ENCODE results near the gene KIF6. TPM values are rescaled to one million over a fixed set of nuclear protein-coding genes. Genes with fewer than 3 reads are reported as not detected.

KIF6 gene
- total RNA-seq, 2 experiments from 2014 or later = not detected

DNA sequence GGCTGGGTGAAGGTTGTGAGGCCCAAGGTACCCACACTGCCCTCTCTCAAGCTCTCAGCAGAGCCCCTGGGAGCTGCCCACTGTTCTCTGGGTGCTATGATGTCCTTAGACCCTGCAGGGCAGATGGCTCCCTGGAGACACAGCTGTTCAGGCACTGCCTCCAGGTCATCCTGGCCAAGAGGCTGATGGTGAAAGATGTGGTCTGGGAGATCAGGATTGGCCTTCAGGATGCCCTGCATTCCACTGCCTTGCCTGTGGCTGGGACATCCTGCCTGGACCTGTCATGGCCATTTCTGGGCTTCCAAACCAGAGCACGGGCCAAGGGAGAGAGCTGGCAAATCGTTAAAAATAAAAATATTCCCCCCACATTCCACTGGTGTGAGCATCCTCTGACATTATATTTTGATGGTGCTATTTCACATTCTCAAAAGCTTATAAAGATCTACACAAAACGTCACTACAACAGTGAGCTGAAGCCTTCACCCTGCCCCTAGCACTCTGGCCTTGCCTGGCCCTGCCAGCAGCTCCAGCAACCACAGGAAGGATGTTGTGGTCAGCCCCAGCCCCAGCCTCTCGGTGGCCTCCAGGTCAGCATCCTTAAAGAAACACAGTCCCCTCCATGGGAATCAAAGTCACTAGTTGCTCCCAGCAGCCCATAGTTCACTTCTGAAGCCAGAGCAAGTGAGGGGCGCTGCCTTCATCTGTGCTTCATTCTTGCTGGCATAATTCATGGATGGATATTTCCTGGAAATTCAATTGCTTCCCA is 389.2 kb downstream of the KIF6 start:
- Mint-ChIP-seq H3K27ac (no peak overlapping the region), H3K27me3 (peaks cover 36% of the 10 kb centered on the region), H3K9me3 (no peaks in the 10 kb centered on the region), H3K36me3 (ENCODE audit: low read depth) (no peaks in the 10 kb centered on the region), H3K4me1 (peaks cover 13% of the 10 kb centered on the region), H3K4me3 (no peak overlapping the region)
- DNase-seq = peak; percentile 44
- ChIA-PET POLR2A (no interaction called here), CTCF (interaction anchor here (0.8 kb wide), 1 partner anchor 33 kb away, joined by 3 read pairs; no protein-coding TSS in a partner anchor)

- ChIA-PET CTCF (no interaction called here), POLR2A (no interaction called here)
- Mint-ChIP-seq H3K4me1 (peaks cover 13% of the 10 kb centered on the region), H3K36me3 (ENCODE audit: low read depth) (no peaks in the 10 kb centered on the region), H3K27ac (no peak overlapping the region), H3K27me3 (peaks cover 32% of the 10 kb centered on the region), H3K4me3 (no peak overlapping the region), H3K9me3 (no peaks in the 10 kb centered on the region)
- DNase-seq = no peak
Measured at GRCh38 chr6:39333644-39334438, 391.4 kb downstream of the KIF6 start.

DNA sequence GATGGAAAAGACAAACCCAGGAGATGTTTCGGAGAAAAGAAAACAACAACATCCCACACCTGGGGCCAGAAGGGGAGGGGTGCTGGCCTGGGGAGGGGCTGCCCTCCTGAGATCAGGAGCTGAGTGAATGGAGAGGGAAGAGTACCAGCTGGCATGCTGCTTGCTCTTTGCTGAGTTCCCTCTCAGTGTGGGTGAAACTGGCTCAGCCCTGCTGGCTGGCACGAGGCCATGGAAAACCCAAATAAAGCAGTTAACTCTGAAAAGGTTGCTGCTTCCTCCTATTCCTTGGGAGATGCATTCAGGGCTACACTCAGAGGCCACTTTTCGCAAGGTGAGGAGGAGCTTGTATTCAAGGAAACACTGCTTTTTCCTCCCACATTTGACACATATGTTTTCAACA is 394.7 kb downstream of the KIF6 start:
- DNase-seq = no peak
- H3K4me3 Mint-ChIP-seq = no peak overlapping the region
- CTCF ChIA-PET = no interaction called here
- POLR2A ChIA-PET = no interaction called here
- H3K4me1 Mint-ChIP-seq = no peaks in the 10 kb centered on the region
- no peaks in the 10 kb centered on the region for H3K36me3 Mint-ChIP-seq (ENCODE audit: low read depth)
- H3K27ac Mint-ChIP-seq = no peak overlapping the region
- H3K9me3 Mint-ChIP-seq = no peaks in the 10 kb centered on the region
- H3K27me3 Mint-ChIP-seq = peaks cover 21% of the 10 kb centered on the region

- DNase-seq = no peak
- H3K9me3 Mint-ChIP-seq = no peaks in the 10 kb centered on the region
- no peaks in the 10 kb centered on the region for H3K4me1 Mint-ChIP-seq
- H3K4me3 Mint-ChIP-seq = no peak overlapping the region
- CTCF ChIA-PET = no interaction called here
- POLR2A ChIA-PET = no interaction called here
- H3K27ac Mint-ChIP-seq = no peak overlapping the region
- H3K27me3 Mint-ChIP-seq = peaks cover 24% of the 10 kb centered on the region
- no peaks in the 10 kb centered on the region for H3K36me3 Mint-ChIP-seq (ENCODE audit: low read depth)
Measured at GRCh38 chr6:39330057-39330456, 395.2 kb downstream of the KIF6 start.

DNA sequence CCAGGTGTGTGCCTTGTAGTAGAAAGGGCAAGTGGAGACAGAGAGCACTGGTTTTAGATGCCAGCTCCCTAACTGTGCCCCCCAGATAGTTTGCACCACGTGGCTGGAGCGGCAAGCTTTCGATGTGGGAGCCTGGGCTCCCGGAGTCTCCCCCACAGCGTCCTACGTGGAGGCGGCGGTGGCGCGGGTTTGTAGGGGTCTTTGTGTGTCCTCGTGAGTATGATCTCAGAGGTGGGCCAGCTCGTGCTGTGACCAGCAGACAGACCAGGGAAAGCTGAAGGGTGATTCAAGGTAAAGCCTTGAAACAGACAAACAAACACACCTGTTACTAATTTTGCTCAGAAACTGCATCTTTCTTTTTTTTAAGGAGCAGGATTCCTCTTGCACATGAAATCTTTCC is 397.1 kb downstream of the KIF6 start:
- no peak for DNase-seq
- Mint-ChIP-seq H3K36me3 (ENCODE audit: low read depth) (no peaks in the 10 kb centered on the region), H3K27me3 (peaks cover 19% of the 10 kb centered on the region), H3K4me1 (no peaks in the 10 kb centered on the region), H3K27ac (no peak overlapping the region), H3K9me3 (no peaks in the 10 kb centered on the region), H3K4me3 (no peak overlapping the region)
- POLR2A ChIA-PET = no interaction called here
- CTCF ChIA-PET = interaction anchor here (0.6 kb wide), 1 partner anchor 26 kb away, joined by 4 read pairs; no protein-coding TSS in a partner anchor

- no peak for DNase-seq
- ChIA-PET CTCF (no interaction called here), POLR2A (no interaction called here)
- Mint-ChIP-seq H3K27me3 (peaks cover 15% of the 10 kb centered on the region), H3K4me1 (no peaks in the 10 kb centered on the region), H3K9me3 (no peaks in the 10 kb centered on the region), H3K4me3 (no peak overlapping the region), H3K36me3 (ENCODE audit: low read depth) (no peaks in the 10 kb centered on the region), H3K27ac (no peak overlapping the region)
Measured at GRCh38 chr6:39327507-39327906, 397.7 kb downstream of the KIF6 start.

- DNase-seq = no peak
- H3K27me3 Mint-ChIP-seq = peaks cover 17% of the 10 kb centered on the region
- H3K4me3 Mint-ChIP-seq = no peak within 1 kb of the TSS
- H3K36me3 Mint-ChIP-seq (ENCODE audit: low read depth) = no peaks in the 10 kb centered on the region
- H3K27ac Mint-ChIP-seq = no peak within 1 kb of the TSS
- ChIA-PET POLR2A (no interaction called here), CTCF (no interaction called here)
- H3K9me3 Mint-ChIP-seq = no peaks in the 10 kb centered on the region
- H3K4me1 Mint-ChIP-seq = no peaks in the 10 kb centered on the region
Measured at GRCh38 chr6:39322306-39322850, 402.8 kb downstream of the KIF6 start, which contains the start of gene KCNK16. TSS of gene KCNK16 (minus strand) at chr6:39322702. CDS start at chr6:39322540, 162 bp downstream.

- Mint-ChIP-seq H3K27me3 (peaks cover 19% of the 10 kb centered on the region), H3K4me3 (no peak overlapping the region), H3K9me3 (no peaks in the 10 kb centered on the region), H3K36me3 (ENCODE audit: low read depth) (no peaks in the 10 kb centered on the region), H3K27ac (no peak overlapping the region), H3K4me1 (no peaks in the 10 kb centered on the region)
- CTCF ChIA-PET = no interaction called here
- POLR2A ChIA-PET = no interaction called here
- no peak for DNase-seq
Measured at GRCh38 chr6:39321761-39322160, 403.4 kb downstream of the KIF6 start.

- no peaks in the 10 kb centered on the region for H3K36me3 Mint-ChIP-seq (ENCODE audit: low read depth)
- no peaks in the 10 kb centered on the region for H3K4me1 Mint-ChIP-seq
- no peak overlapping the region for H3K27ac Mint-ChIP-seq
- ChIA-PET POLR2A (no interaction called here), CTCF (no interaction called here)
- peaks cover 27% of the 10 kb centered on the region for H3K27me3 Mint-ChIP-seq
- H3K9me3 Mint-ChIP-seq = no peaks in the 10 kb centered on the region
- H3K4me3 Mint-ChIP-seq = no peak overlapping the region
- no peak for DNase-seq
Measured at GRCh38 chr6:39320363-39320984, 404.7 kb downstream of the KIF6 start.

GRCh38 chr6:39319621-39320362 is 405.4 kb downstream of the KIF6 start:
- no peak overlapping the region for H3K4me3 Mint-ChIP-seq
- H3K27ac Mint-ChIP-seq = no peak overlapping the region
- CTCF ChIA-PET = no interaction called here
- no peaks in the 10 kb centered on the region for H3K9me3 Mint-ChIP-seq
- H3K36me3 Mint-ChIP-seq (ENCODE audit: low read depth) = no peaks in the 10 kb centered on the region
- peaks cover 1% of the 10 kb centered on the region for H3K4me1 Mint-ChIP-seq
- H3K27me3 Mint-ChIP-seq = peaks cover 30% of the 10 kb centered on the region
- POLR2A ChIA-PET = no interaction called here
- no peak for DNase-seq

GRCh38 chr6:39317256-39317655 is 408.0 kb downstream of the KIF6 start:
- peaks cover 6% of the 10 kb centered on the region for H3K4me1 Mint-ChIP-seq
- H3K4me3 Mint-ChIP-seq = no peak overlapping the region
- POLR2A ChIA-PET = no interaction called here
- no peaks in the 10 kb centered on the region for H3K36me3 Mint-ChIP-seq (ENCODE audit: low read depth)
- DNase-seq = no peak
- no peaks in the 10 kb centered on the region for H3K9me3 Mint-ChIP-seq
- CTCF ChIA-PET = no interaction called here
- no peak overlapping the region for H3K27ac Mint-ChIP-seq
- peaks cover 53% of the 10 kb centered on the region for H3K27me3 Mint-ChIP-seq

DNA sequence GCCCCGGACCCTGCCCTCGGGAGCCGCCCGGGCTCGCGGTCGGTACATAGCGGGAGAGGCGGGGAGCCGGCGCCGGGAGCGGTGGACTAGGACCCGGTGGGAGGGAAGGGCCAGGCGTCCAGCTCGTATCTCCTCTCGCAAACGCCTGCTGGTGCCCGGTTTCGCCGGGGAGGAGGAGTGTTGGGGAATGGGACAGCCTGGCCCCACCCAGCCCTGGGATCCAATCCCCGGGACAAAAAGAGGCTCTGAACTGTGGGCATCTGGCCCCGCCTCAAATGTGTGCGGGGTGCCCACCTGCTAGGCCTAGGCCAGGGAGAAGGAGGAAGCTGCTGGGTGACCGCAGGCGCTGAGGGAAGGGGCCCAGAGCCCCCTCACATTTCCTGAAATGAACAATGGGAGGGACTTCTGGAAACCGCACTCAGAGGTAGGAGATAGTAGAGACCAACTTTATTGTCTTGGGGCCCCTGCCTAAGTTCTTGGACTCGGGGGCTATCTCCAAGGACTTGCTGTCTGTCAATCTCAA is 410.9 kb downstream of the KIF6 start, which contains the start of gene KCNK17:
Gene KCNK17, minus strand, starts transcription at position 147 of the 523 bp plus-strand sequence. Its CDS starts 99 bp downstream, at position 48.
- ChIA-PET CTCF (no interaction called here), POLR2A (no interaction called here)
- peaks cover 6% of the 10 kb centered on the region for H3K4me1 Mint-ChIP-seq
- no peak within 1 kb of the TSS for H3K4me3 Mint-ChIP-seq
- H3K27ac Mint-ChIP-seq = no peak within 1 kb of the TSS
- H3K27me3 Mint-ChIP-seq = peaks cover 65% of the 10 kb centered on the region
- no peaks in the 10 kb centered on the region for H3K36me3 Mint-ChIP-seq (ENCODE audit: low read depth)
- DNase-seq = no peak
- no peaks in the 10 kb centered on the region for H3K9me3 Mint-ChIP-seq

Measured in activated CD4-positive, alpha-beta memory T cell treated with anti-CD3 and anti-CD28 coated beads, Interleukin-2, amount 10 ng/mL, durations not matched to agents 7 days and 5 days (primary cell).